Cardiac fibroblast (primary cell): Measurements from ENCODE around the gene SALL2.

Source experiments
- DNase-seq, 2 donors: peaks; one replicate each; pipeline versions ENCODE4 v3.0.0 to v3.0.0-alpha.2; 2010; ENCODE audit warnings: low read depth in 2 of 2
- H3K4me3 ChIP-seq, 2 donors: replicated peaks in 1 of 2; 1 replicate in 1 of 2; 2 replicates in 1 of 2; pipeline ENCODE4 v1.5.1; 2011; ENCODE audit warnings: low read depth in 2 of 2, low read length in 2 of 2, mild to moderate bottlenecking in 2 of 2, moderate library complexity in 1 of 2
- TF ChIP-seq, protein P1 (sequence below): IDR thresholded peaks from one replicate; pipeline ENCODE4 v1.5.1; 2011; ENCODE audit warnings: low read depth, mild to moderate bottlenecking, low read length, inconsistent platforms

SALL2 gene

DNA sequence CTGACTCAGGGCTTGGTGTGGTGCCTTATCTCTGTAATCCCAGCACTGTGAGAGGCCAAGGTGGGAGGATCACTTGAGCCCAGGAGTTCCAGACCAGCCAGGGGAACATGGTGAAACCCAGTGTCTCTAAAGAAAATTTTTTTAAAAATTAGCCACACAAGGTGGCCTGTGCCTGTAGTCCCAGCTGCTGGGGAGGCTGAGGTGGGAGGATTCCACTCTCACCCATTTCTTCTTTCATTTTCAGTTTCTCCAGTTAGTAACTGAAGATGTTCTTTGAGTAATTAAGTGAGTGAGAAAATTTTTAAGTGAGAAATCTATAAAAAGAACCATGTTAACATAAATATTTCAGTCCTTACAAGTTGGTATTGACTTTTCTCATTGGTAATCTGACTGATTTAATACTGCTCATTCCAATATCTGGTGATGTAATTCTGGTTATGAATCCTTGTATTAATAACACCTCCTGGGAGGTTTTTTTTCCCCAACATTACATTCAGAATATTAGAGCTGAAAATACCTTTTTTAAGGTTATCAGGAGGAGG lies 21.1 kb downstream of the SALL2 start:
- TF ChIP-seq, protein P1, sequence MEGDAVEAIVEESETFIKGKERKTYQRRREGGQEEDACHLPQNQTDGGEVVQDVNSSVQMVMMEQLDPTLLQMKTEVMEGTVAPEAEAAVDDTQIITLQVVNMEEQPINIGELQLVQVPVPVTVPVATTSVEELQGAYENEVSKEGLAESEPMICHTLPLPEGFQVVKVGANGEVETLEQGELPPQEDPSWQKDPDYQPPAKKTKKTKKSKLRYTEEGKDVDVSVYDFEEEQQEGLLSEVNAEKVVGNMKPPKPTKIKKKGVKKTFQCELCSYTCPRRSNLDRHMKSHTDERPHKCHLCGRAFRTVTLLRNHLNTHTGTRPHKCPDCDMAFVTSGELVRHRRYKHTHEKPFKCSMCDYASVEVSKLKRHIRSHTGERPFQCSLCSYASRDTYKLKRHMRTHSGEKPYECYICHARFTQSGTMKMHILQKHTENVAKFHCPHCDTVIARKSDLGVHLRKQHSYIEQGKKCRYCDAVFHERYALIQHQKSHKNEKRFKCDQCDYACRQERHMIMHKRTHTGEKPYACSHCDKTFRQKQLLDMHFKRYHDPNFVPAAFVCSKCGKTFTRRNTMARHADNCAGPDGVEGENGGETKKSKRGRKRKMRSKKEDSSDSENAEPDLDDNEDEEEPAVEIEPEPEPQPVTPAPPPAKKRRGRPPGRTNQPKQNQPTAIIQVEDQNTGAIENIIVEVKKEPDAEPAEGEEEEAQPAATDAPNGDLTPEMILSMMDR, result no peak
- no peak for DNase-seq
- no peak overlapping the region for H3K4me3 ChIP-seq

DNA sequence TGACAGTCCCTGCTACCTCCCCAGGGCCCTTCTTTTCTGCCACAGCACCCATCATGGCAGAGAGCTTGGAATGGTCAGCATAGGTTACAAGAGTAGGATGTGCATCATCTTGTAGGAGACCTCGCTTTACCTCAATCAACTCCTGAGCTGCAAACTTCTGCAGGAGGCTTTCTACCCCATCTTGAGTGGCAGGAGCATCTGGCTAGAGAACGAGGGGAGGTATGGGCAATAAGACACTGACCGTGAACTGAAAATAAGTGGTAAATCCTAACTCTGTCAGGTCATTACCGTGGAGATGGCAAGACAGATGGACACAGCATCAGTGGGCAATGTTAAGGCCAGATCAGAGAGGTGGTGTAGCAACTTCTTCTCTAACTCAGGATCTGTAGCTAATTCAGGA lies 22.8 kb downstream of the SALL2 start:
- no peak for DNase-seq
- TF ChIP-seq, protein P1, result no peak
- H3K4me3 ChIP-seq, result no peak overlapping the region

DNA sequence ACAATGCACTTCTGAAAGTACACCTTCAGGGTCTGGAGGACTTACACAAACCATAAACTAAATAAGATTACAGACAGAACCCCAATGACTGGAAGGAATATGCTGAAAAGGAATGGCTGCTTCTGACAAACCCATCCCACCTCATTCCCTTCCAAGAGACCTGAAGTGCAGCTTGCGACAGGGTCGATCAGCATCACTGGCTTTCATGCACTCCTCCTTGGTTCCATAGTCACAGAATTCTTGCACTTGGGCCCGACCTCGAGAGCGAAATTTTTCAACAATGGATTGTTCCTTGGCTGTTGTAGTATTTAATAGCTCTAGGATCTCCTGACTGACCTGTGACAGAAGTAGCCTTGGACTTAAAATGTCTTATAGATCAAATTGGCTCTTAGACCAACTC lies 24.6 kb downstream of the SALL2 start:
- no peak for DNase-seq
- TF ChIP-seq, protein P1, result no peak
- no peak overlapping the region for H3K4me3 ChIP-seq

DNA sequence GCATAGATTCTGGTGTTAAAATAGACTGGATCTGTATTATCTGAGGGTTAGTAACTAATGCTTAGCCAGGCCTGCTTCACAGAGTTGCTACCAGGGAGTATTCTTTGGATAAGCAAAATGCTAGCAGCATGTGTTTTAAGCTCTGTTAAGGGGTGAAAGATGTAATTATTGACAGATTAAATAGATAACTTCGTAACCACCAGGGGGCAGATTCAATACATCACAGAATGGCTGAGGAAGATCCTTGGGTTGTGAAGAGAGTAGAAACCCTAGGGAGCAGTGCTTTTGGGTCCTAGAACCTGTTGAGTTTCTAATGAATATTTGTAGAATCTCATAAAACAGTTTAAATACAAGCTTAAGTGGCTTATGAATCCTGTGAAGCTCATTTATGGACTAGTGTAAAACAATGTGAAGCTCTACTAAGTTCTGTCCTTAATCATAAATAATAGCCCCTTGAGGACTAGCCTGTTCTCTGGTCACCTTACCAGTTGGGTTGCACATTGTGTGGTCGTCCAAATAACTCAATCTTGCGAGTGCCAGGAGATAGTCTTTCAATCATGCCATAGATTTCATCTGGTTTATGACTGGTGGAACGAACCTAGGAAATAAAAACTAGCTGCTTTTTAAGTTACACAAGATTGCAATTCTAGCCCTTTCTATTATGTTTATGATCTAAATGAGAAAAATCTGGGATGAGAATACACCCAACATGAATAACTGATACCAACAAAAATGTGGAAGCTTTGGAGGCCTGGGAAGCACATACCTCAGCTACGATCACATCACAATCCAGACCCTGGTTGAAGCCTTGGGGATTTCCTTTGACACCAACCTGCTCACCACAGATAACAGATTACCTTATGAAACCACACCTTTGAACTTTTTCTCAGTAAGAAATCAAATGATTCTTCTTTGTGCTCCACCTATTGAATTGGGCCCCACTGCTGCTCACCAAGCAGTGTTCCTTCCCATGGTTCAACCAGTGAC lies 27.3 kb downstream of the SALL2 start:
- no peak overlapping the region for H3K4me3 ChIP-seq
- TF ChIP-seq, protein P1, result peak; percentile 35
- DNase-seq, result peak; percentile 61

DNA sequence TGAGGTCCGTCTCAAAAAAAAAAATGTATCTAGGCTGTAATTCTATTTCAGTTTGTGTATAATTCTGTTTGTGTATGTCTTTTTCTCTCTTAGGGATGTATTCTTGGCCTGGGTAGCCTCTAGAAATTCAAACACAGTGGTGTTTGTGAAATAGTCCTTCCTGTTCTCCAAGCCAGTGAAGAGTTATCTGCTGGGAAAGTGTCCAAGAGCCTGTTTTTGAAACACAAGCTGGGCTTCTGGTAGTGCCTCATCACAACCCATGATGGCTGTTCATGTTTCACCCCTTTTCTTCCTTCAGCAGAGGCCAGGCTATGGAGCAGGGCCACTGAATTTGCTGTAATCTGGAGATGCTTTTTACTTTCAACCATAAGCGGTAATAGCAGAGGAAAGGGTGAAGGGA lies 29.7 kb downstream of the SALL2 start:
- H3K4me3 ChIP-seq, result no peak overlapping the region
- TF ChIP-seq, protein P1, result no peak
- DNase-seq, result peak; percentile 43 to 86

DNA sequence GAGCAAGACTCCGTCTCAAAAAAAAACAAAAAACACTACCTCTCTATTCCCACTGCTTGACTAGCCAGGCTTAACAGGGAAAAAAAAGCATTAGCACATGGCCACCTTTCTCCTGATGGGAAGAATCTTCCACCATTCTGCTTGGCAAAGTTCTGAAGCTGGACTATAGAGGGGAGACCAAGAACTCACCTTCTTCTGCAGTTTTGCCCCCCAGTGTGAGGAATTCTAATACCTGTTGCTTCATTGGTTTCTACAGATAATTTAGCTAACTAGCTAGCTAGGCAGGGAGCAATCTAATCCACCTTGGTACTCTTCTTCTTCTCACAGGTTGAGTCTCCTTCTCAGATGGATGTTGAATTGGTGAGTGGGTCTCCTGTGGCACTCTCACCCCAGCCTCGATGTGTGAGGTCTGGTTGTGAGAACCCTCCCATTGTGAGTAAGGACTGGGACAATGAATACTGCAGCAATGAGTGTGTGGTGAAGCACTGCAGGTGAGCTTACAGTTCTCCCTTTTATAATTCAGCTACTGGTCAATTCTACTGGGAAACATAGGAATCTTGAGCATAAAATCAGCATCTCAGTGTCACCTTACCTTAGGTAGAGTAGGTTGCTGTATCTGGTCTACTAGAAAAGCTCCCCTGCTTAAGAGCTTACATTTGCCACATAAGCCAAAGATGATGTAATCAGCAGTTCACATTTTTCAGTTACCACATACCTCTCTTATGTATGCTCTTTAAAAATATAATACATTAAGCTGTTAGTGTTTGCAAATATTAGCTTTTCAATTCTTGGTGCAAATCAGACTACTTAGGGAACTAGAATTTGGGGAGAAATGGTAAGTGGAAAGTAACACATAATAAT lies 31.0 kb downstream of the SALL2 start:
- H3K4me3 ChIP-seq, result no peak overlapping the region
- DNase-seq, result peak; percentile 27 to 55
- TF ChIP-seq, protein P1, result no peak
